Prostate gland (tissue), 2 donors: ENCODE measurements around the gene GSTM4.

Experiments used
- CTCF ChIP-seq, 4 experiments: fragments of 200-600 bp in 2 of 4; fragments of 450-650 bp in 2 of 4; sonication (generic) in 2 of 4; IDR thresholded peaks; 1 replicate in 3 of 4; 2 replicates in 1 of 4; pipeline ENCODE4 v1.5.1; 2016 to 2019; ENCODE audit warnings: antibody characterized with exemption in 4 of 4, mild to moderate bottlenecking in 2 of 4, moderate library complexity in 2 of 4
- POLR2A ChIP-seq: fragments of 450-650 bp; IDR thresholded peaks from one replicate; pipeline ENCODE4 v1.6.1; 2016; ENCODE audit warnings: antibody characterized with exemption, mild to moderate bottlenecking

GRCh38 chr1:109618661-109619575 is 37.0 kb upstream of the GSTM4 start:
- TF ChIP-seq CTCF (IDR thresholded peaks at IDR 0.05) (no peak), POLR2A (no peak)
